HG03558 (cell line): Measurements from ENCODE around the gene ANAPC7.
"Not testable (repeated sequence)": the region's sequence is repeated elsewhere in the genome, so short reads cannot be mapped to it uniquely, and the experiment has no call there.

Source experiments
- ATAC-seq: cut with Tn5 transposase; IDR thresholded peaks from one replicate; pipeline ENCODE4 v1.9.1; 2021; ENCODE audit warnings: moderate number of reproducible peaks; ENCODE audit not compliant: unreplicated experiment; ENCODE audit errors: extremely low read depth

Gene ANAPC7

DNA sequence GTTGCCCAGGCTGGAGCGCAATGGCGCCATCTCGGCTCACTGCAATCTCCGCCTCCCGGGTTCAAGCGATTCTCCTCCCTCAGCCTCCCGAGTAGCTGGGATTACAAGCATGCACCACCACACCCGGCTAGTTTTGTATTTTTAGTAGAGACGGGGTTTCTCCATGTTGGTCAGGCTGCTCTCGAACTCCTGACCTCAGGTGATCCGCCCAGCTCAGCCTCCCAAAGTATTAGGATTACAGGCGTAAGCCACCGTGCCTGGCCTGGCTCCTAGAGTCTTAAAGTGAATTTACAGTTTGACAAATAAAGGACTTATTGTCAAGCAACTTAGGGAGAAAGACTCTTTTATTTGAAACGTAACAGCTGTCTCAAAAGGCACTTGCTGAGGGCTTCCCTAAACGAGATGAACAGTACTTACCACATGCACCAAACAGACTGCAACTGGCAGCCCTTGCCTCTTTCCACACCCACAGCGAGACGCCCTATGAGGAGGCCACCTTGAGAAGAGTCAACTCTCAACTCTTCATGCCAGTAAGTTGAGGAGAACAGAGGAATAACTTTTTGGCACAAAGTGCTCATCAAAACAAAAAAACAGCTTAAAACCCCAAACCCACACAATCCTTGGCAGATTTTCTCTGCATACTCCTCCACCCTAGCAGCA lies 25.2 kb downstream of the ANAPC7 start:
- not testable (repeated sequence) for ATAC-seq

DNA sequence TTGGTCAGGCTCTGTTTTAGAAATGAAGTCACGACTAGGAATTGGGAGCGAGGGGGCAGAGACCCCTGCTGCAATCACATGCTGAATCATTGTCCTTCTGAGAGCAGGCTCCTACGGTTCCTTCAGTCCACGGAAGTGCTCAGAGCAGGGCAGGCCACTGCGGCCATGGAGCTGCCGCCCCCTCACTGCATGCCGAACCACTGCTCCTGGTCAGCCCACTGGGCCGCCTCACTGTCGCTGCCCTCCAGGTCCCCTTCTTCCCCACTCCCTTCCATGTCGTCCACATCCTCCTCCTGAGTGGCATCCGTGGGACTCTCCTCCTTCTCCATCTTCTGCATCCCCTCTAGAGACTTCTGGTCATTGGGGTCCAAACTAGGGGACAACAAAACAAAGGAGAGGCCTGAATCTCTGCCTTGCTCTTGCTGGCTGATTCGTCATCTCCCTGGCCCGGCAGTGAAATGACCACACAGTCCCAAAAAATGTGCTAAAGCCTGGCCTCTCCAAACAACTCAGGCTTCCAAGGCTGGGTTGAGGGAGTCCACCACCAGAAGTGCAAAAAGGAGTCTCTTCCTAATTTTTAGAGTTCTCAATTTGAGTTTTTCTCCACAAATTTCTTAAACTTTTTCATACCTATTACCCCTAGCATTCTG lies 29.4 kb downstream of the ANAPC7 start:
- no peak for ATAC-seq

DNA sequence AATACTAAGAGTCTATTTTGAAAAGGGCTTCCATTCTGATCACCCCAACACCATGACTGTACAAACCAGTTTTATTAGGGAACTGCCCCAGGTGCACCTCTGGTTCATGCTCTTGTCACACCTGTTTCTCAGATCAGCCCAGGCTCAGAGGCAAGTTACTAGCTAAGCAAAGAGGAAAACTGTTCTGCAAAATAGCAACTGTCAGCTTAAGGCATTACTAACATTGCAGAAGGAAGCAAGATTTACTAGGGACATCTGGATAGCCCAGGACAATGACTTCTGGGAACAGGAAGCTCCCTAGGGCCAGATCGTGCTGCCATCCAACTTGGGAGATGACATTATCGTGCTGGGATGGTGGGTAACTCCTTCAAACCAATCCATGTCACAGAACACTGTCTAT lies 30.1 kb downstream of the ANAPC7 start:
- ATAC-seq, result no peak

DNA sequence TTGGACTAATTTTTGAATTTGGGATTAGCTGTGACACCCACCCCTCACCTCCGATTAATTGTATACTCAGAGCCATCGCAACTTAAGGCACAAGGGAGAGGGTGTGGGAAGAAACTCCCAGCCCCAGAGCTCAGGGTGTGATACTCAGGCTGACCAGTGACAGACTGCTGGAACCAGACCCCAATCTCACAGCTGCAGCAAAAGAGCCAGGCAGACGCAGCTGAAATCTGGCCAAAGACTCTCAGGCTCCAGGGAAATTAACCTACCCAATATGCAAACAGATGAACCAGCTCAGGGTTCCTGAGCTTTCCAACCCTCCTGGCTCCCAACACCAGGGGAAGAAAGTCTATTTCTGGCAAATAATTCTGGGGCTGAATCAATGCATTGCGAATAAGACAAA lies 30.5 kb downstream of the ANAPC7 start:
- no peak for ATAC-seq

DNA sequence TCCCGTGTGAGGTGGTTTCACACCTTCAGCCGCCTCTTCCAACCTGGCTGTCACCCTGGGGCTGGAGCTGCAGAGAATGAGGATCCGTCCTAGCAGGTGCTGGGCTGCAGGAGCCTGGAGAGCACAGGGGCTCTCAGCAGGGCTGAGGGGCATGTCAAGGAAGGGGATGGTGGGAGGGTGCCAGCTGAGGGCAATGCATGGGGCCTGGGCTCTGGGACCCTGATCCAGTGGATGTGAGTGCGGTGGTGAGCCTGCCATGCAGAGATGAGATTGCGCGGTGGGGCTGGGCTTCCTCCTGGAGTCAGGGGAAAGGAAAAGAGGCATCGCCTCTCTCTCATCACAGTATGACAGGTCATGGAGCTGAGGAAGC lies 31.5 kb downstream of the ANAPC7 start:
- no peak for ATAC-seq

DNA sequence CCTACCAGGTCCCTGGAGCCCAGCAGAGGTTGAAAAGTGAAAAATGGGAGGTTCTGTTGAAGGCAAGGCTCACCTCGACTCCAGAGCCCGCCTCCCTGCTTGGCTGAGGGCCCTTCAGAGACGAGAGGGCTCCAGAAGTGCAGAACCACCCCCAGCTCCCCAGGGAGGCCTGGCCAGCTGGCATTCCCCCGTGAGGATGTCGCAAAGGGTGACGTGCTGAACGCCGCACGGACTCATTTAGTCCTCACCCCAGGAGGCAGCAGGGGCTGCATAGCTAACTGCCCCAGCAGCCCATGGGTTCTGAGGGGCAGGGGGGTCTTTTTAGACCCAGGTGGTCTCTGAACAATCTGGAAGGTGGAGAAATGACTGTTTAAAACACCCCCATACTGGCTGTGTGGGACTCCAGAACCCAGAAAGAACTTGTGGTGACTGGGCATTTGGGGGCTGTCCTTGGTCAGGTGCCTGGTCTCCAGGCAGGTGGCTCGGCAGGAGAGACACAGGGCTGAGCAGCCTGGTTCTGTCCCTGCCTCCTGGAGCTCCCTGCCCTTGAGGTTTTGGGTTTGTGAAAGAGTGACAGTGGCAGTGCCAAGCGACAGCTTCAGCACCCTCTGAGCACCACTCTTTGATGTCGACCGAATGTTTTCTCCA lies 32.0 kb downstream of the ANAPC7 start:
- no peak for ATAC-seq

DNA sequence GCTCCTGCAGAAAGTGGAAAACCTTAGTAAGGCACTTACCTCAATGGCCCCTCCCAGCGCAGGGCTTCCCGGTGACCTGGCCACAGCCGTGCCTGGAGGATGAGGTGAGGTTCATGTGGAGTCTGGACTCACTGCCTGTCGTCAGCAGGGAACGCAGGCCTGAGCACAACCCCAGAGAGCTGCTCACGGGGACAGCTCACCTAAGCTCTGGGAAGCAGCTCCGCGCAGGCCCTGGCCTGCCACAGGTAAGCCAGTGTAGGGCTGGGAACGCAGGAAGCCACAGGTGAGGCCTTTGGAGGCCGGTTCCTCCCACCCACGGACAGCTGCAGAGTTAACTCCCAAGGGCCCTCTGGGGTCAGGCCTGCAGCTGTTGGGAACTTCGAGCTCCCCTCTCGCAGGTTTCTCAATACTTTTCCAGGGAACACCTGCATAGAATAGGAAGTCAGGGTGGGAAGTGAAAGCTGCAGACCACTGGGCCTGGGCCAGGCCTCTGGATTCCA lies 32.7 kb downstream of the ANAPC7 start:
- ATAC-seq, result no peak

DNA sequence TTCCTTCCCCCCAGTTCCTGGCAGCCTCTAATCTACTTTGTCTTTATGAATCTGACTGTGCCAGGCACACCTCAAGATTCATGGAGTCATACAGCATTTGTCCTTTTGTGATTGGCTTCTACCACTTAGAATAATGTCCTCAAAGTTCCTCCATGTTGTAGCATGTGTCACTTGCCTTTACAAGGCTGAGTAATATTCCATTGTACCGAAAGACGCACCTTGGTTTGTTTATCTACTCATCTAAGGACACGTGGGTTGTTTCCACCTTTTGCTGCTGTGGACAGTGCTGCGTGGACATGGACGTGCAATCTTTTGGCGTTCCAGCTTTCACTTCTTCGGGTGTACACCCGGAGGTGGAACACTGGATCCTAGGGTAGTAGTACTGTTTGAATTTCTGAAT lies 33.5 kb downstream of the ANAPC7 start:
- ATAC-seq, result no peak

DNA sequence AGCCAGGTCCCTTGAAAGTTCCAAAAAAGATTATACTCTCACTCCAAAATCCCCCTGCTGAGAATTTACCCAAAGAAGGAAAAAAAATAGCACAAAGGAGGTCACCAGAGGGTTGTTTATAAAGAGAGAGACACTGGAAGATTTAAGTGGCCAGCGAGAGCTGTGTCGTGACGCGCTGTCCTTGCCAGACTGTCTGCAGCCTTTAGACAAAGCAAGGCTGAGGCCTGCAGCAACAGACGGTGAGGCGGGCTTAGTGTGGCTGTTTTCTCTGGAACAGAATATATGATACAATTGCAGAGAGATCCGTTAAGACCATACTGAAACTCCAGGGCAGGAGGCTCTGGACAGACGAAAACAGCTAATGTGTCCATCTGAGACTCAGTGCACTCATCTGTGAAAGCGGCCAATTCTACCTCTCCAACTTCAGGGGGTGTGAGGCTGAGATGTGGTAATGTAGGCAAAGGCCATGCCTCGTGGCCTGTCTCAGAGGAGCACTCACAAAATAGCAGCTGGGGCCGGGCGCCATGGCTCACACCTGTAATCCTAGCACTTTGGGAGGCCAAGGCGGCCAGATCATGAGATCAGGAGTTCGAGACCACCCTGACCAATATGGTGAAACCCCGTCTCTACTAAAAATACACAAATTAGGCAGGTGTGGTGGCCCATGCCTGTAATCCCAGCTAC lies 36.2 kb downstream of the ANAPC7 start:
- no peak for ATAC-seq

DNA sequence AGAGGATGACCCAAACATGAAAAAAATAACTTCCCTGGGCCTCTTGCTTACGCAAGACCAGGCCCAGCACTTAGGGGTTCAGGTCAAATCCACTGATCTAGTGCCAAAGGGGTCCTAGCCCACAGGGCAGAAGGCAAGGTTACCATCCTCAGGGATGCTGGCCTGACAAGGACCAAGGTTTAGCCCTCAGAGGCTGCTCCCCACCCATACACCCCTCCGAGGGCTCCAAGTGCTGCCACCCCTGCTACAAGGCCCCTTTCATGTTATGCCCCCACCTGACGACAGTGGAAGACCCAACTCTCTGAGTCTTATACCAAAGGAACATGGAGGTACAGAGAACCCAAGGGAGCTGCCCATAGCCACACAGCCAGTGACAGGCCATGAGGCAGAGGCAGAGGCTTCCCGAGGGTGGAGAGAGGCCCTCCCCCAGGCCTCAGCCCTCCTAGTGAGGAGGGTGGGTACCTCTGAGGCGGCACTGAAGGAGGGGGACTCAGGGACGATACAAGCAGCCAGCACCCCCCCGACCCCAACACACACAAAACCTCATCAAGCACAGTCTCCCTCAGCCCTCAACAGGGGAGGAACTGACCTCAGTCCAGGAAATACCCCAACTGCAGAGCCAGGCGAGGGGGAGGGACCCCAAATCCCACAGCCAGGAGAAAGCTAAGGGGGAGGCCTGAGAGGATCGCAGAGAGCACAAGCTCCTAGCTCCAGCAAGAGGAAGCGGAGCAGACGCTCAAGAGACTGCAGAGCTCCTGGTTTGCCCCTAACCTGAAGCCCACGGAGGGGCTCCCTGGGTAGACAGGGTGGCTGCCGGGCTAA lies 37.0 kb downstream of the ANAPC7 start:
- no peak for ATAC-seq

DNA sequence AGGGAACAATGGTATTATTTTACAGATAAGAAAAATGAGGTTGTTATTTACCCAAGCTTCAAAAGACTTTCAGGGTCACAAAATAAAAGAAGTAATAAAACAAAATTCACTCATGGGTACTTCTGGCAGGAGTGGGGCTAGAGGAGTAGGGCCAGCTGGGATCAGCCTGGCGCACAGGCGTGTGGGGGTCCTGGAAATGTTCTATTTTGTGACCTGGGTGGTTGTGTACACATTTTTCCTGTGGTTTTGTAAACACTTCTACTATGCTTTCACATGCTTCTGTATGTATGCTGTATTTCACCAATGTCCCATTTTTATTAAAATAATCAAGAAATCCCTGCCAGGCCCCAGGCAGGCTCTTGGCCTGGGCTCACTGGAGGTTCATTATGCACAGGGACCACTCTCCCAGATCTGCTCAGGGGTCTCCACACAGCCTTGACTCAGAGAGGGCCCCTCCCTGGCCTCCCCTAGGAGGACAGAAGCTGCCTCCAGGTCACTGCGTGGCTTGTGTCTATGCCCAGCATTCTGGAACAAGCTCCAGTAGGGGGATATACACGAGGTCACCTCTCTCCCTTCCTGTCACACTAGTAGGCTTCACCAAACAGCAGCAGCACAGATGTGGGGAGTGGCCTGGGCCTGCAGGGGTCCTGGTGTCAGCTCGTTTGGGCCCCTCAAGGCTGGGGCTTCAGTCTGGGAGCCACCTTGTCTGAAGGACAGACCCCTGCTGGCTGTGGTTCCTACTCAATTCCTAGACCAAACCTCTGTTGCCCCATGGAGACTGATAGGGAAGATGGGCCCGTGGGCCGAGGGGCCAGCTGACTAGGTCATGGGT lies 37.8 kb downstream of the ANAPC7 start:
- no peak for ATAC-seq

DNA sequence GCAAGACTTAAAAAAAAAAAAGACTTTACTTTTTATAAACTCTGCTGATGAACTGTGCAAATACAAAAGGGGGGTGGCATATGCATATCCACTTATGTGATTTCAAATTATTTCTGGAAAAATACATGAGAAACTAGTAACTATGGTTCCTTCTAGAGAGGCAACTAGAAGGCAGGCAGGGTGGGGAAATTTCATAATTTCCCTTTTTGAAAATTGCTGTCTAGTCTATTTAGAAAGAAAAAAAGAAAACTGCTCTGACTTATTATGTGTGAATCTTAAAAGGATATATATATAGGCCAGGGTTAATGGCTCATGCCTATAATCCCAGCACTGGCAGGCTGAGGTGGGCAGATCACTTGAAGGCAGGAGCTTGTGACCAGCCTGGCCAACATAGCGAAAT lies 42.3 kb downstream of the ANAPC7 start:
- no peak for ATAC-seq

DNA sequence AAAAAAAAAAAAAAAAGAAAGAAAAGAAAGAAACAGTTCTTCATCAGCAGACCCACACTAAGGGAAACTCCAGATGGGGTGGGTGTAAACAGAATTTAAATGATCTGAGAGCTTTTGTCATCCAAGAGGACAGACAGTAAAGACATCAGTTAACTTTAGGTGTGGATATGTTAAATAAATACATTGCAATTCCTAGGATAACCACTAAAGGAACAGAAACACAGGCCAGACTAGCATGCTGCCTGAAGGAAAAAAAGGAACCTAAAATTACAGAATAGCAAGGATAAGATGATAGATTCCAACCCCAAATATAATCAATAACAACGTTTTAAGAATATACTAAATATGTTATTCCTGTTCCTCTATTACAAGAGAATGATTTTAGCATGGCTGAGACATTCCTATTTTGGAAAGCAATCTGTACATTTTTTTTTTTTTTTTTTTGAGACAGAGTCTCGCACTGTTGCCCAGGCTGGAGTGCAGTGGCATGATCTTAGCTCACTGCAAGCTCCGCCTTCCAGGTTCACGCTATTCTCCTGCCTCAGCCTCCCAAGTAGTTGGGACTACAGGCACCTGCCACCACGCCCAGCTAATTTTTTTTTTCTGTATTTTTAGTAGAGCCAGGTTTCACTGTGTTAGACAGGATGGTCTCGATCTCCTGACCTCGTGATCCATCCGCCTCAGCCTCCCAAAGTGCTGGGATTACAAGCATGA lies 45.0 kb downstream of the ANAPC7 start:
- ATAC-seq, result not testable (repeated sequence)

DNA sequence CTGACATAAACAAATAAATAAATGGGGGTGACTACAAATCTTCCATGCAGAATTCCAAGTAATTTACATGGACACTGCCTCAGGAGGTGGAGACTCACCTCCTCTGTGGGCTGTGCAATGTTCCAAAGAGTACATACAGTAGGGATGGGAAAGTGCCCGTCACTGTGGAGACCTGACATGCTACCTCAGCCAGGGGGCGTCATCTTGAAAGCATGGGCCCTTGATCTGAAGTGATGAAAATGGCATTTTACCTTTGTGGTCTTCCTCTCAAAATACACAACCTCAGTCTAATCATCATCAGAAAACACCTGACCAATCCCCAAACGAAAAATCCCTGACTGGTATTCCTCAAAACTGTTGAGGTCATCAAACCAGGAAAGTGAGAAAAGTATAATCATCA lies 48.4 kb downstream of the ANAPC7 start:
- no peak for ATAC-seq

DNA sequence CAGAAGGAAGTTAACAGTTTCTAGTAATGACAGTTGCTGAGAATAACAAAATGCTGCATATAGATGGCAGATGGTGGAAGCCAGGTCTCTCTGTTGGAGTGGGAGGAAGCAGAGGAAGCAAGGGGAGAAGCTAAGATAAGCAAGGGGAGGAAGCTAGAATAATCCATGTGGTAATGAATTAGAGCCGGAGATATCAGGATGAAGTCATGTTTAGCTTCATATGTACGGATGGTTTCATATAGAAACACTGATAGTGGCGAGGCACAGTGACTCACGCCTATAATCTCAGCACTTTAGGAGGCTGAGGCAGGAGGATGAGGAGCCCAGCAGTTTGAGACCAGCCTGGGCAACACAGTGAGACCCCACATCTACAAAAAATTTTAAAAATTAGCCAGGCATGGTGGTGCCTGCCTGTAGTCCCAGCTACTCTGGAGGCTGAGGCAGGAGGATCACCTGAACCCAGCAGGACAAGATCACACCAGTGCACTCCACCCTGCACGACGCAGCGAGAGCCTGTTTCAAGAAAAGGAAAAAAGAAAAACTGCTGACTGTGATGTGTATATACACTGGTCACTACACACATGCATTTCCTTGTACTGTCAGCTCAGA lies 49.2 kb downstream of the ANAPC7 start:
- ATAC-seq, result no peak

DNA sequence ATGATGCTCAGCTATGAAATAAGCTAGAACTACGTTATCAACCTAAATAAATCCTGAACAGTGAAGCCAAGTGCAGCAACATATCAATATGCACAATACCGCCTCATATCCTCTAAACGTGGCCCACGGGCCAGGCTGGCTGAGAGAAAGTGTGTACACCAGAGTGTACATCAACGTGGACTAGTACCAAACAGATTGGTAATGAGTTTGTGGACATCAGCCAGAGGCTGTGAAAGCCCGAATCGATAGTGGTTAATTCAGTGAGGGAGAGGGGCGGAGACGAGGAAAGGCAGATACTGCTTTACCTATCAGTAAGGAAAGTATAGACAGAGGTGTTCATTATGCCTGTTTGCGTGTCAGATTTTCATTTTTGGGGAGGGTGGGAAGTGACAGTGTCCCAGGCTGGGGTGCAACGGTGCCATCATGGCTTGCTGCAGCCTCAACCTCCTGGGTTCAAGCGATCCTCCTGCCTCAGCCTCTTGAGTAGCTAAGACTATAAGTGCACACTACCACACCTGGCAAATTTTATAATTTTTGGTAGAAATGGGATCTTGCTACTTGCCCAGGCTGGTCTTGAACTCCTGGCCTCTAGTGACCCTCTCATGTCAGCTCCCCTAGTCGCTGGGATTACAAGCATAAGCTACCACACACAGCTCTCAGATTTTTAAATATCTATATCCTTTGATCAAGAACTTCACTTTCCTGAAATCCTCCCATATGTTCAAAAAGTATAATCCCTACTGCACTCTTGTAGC lies 50.1 kb downstream of the ANAPC7 start:
- no peak for ATAC-seq

DNA sequence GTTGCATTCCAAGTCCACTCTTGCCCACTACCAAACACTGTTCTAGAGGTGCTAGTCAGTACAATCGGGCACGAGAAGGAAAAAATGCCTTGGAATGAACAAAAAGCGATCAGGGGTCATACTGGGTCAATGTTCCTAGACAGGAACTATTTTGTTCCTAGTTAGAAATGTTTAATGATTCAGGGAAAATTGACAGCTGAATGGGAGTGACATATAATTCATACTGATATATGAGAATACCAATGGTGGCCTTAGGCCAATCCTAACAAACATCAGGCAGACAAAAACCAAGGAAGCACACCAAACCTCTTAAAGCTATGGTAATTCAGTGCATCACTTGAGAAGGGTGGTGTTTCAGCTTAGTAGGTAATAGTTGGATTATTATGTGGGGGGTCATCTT lies 51.1 kb downstream of the ANAPC7 start:
- ATAC-seq, result no peak

DNA sequence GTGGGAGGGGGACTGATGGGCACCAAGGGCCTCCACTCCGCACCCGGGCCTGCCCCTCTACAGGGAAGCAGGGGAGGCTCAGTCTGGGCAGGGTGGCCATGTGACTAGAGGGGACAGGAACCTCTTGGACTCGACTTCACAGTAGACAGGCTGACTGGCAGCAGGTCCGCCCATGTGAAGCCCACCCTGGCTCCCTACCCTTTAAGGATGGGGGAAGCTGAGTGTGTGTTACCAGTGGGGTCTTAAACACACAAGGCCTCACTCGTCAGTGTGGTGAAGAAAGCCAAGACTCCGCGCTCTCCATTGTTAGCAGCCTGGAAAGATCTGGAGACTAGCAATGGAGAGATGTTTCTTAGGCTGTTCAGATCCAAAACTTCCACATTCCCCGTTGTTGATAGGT lies 52.4 kb downstream of the ANAPC7 start:
- no peak for ATAC-seq
